ENCODE results near the gene SFXN2.

Gene SFXN2

GRCh38 chr10:102782673-102783551 lies 68.5 kb downstream of the SFXN2 start:
- in situ Hi-C loops (cut with HindIII; ENCODE audit: low pct_ligation_motif_present, low pct_unique_long_range_greater_than_20kb, low sequenced_read_pairs), result no loop called here
- no peak for DNase-seq

GRCh38 chr10:102783568-102783967 lies 69.1 kb downstream of the SFXN2 start:
- in situ Hi-C loops (cut with HindIII; ENCODE audit: low pct_ligation_motif_present, low pct_unique_long_range_greater_than_20kb, low sequenced_read_pairs), result no loop called here
- DNase-seq, result no peak

GRCh38 chr10:102785818-102786217 lies 71.4 kb downstream of the SFXN2 start:
- no peak for DNase-seq
- in situ Hi-C loops (cut with HindIII; ENCODE audit: low pct_ligation_motif_present, low pct_unique_long_range_greater_than_20kb, low sequenced_read_pairs), result no loop called here

- in situ Hi-C loops (cut with HindIII; ENCODE audit: low pct_ligation_motif_present, low pct_unique_long_range_greater_than_20kb, low sequenced_read_pairs), result no loop called here
- DNase-seq, result no peak
Observed at GRCh38 chr10:102791754-102792395, 77.4 kb downstream of the SFXN2 start.

Data from ACHN (cell line).